HepG2 (cell line): ENCODE results near the gene MPG. TPM values are rescaled to one million over a fixed set of nuclear protein-coding genes. Genes with fewer than 3 reads are reported as not detected.
A peak's percentile ranks its signal among the peaks of the same experiment; 100 is the strongest.

Experiments used
- AKAP8 ChIP-seq: sonication (generic); formaldehyde crosslinking; IDR thresholded peaks from 2 replicates; pipeline ENCODE4 v1.5.1; 2020; ENCODE audit warnings: mild to moderate bottlenecking, missing genetic modification reagents
- ARID2 ChIP-seq: sonication (generic); formaldehyde crosslinking; IDR thresholded peaks from 2 replicates; pipeline ENCODE4 v1.8.1; 2022; ENCODE audit warnings: mild to moderate bottlenecking, missing genetic modification reagents, borderline replicate concordance
- ATF5 ChIP-seq: sonication (generic); formaldehyde crosslinking; IDR thresholded peaks from 2 replicates; pipeline ENCODE4 v1.4.0; 2020; ENCODE audit warnings: mild to moderate bottlenecking, low read depth, missing genetic modification reagents
- ATM ChIP-seq: fragments of 450-650 bp; IDR thresholded peaks from 2 replicates; pipeline ENCODE4 v1.7.1; 2017; ENCODE audit warnings: mild to moderate bottlenecking, borderline replicate concordance
- BCL3 ChIP-seq: sonication (generic); formaldehyde crosslinking; IDR thresholded peaks from 2 replicates; pipeline ENCODE4 v1.5.1; 2020; ENCODE audit warnings: mild to moderate bottlenecking, missing genetic modification reagents, moderate library complexity
- CAMTA2 ChIP-seq: sonication (generic); formaldehyde crosslinking; IDR thresholded peaks from 2 replicates; pipeline ENCODE4 v1.4.0; 2020; ENCODE audit warnings: mild to moderate bottlenecking, missing genetic modification reagents, borderline replicate concordance
- FOSL1 ChIP-seq: sonication (generic); formaldehyde crosslinking; IDR thresholded peaks from 2 replicates; pipeline ENCODE4 v1.9.0; 2021; ENCODE audit warnings: missing genetic modification reagents, borderline replicate concordance
- HOXD1 ChIP-seq: sonication (generic); formaldehyde crosslinking; IDR thresholded peaks from 2 replicates; pipeline ENCODE4 v1.5.0; 2020; ENCODE audit warnings: missing genetic modification reagents
- MIER2 ChIP-seq: IDR thresholded peaks from 2 replicates; pipeline ENCODE4 v1.6.1; 2016; ENCODE audit warnings: missing biosample characterization, missing genetic modification reagents
- MTF2 ChIP-seq: sonication (generic); formaldehyde crosslinking; IDR thresholded peaks from 2 replicates; pipeline ENCODE4 v1.5.0; 2020; ENCODE audit warnings: missing genetic modification reagents, borderline replicate concordance
- POLR2AphosphoS5 ChIP-seq: IDR thresholded peaks from 2 replicates; pipeline ENCODE4 v1.6.1; 2012; ENCODE audit warnings: low read depth, low read length
- SMAD3 ChIP-seq: sonication (generic); formaldehyde crosslinking; IDR thresholded peaks from 2 replicates; pipeline ENCODE4 v1.4.0; 2020; ENCODE audit warnings: missing genetic modification reagents
- ZFP82 ChIP-seq: sonication (generic); formaldehyde crosslinking; IDR thresholded peaks from 2 replicates; pipeline ENCODE4 v1.5.1; 2020; ENCODE audit warnings: mild to moderate bottlenecking, missing genetic modification reagents, borderline replicate concordance
- ZNF546 ChIP-seq: sonication (generic); formaldehyde crosslinking; conservative IDR thresholded peaks from 2 replicates; pipeline ENCODE4 v1.8.1; 2023; ENCODE audit warnings: mild to moderate bottlenecking, missing genetic modification reagents
- ZNF589 ChIP-seq: sonication (generic); formaldehyde crosslinking; conservative IDR thresholded peaks from 2 replicates; pipeline ENCODE4 v1.8.0; 2022; ENCODE audit warnings: mild to moderate bottlenecking, moderate library complexity, missing genetic modification reagents
- ZNF609 ChIP-seq: sonication (generic); formaldehyde crosslinking; IDR thresholded peaks from 2 replicates; pipeline ENCODE4 v1.4.0; 2020; ENCODE audit warnings: mild to moderate bottlenecking, missing genetic modification reagents, borderline replicate concordance
- ZNF629 ChIP-seq: sonication (generic); formaldehyde crosslinking; conservative IDR thresholded peaks from 2 replicates; pipeline ENCODE4 v1.5.0; 2020; ENCODE audit warnings: missing genetic modification reagents
- ZNF740 ChIP-seq: sonication (generic); formaldehyde crosslinking; IDR thresholded peaks from 2 replicates; pipeline ENCODE4 v1.4.0; 2020; ENCODE audit warnings: missing genetic modification reagents
- ZNF768 ChIP-seq: sonication (generic); formaldehyde crosslinking; IDR thresholded peaks from 2 replicates; pipeline ENCODE4 v1.4.0; 2020; ENCODE audit warnings: missing genetic modification reagents
- ZSCAN21 ChIP-seq: sonication (generic); formaldehyde crosslinking; IDR thresholded peaks from 2 replicates; pipeline ENCODE4 v1.8.0; 2022; ENCODE audit warnings: mild to moderate bottlenecking, missing genetic modification reagents, moderate library complexity, borderline replicate concordance
- polyA plus RNA-seq, 8 experiments: library from polyadenylated mRNA; depleted of rRNA in 3 of 8; stranded (reverse) in 7 of 8; unstranded in 1 of 8; fragments of >200 nt; fragmentation: Illumina TruSeq in 4 of 8; extraction: Trizol in 4 of 8; gene quantifications; 2 replicates each; pipeline versions ENCODE4 v1.2.1 to v1.2.3, GENCODE V29; 2011 to 2016; ENCODE audit warnings: low read depth in 4 of 8, missing spikeins in 1 of 8, mixed read lengths in 1 of 8; ENCODE audit not compliant: insufficient read depth in 1 of 8
- total RNA-seq, 5 experiments: library from RNA; depleted of rRNA; stranded (reverse); fragments of >200 nt; fragmentation: Illumina TruSeq; extraction: Trizol; gene quantifications; 2 replicates each; pipeline ENCODE4 v1.2.3, GENCODE V29; 2016; ENCODE audit warnings: low read depth in 1 of 5
- TF ChIP-seq, protein P1 (sequence below): sonication (generic); formaldehyde crosslinking; IDR thresholded peaks from 2 replicates; pipeline ENCODE4 v1.8.1; 2023; ENCODE audit warnings: mild to moderate bottlenecking, missing genetic modification reagents
- TF ChIP-seq, protein P2 (sequence below): IDR thresholded peaks from 2 replicates; pipeline ENCODE4 v1.6.1; 2018; ENCODE audit warnings: missing genetic modification reagents

Gene MPG
- total and polyA plus RNA-seq, 2 of the 13 experiments (the other 11 are each of a cell fraction or from before 2014, with no cell fraction given), result 59.1 to 62.5 TPM

DNA sequence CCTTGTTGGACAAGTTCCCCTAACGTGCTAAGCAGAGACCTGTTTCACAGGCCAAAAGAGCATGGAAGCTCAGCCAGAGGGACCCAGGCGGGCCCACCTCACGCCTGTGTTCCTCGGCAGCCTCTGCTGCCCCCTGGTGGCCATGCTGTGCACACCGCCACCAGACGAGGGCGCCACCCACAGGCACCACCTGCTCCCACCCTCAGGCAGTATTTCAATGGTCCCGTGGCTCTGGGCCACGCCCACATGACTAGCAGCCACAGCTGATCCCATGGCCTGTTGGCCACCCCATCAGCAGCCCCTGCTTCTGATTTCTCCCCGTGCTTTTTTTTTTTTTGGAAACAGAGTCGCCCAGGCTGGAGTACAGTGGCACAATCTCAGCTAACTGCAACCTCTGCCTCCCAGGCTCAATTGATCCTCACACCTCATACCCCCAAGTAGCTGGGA is 18.9 kb downstream of the MPG start (continued):
- TF ChIP-seq BCL3 (no peak), MTF2 (CRISPR knock-in tag) (no peak), POLR2AphosphoS5 (no peak), ZNF546 (no peak), SMAD3 (no peak), ZNF589 (CRISPR knock-in tag) (no peak), ARID2 (CRISPR knock-in tag) (no peak), ATM (no peak), ZSCAN21 (CRISPR knock-in tag) (no peak), AKAP8 (CRISPR knock-in tag) (no peak), ZFP82 (CRISPR knock-in tag) (no peak), ZNF768 (CRISPR knock-in tag) (peak; percentile 66; the same call in 1 of the 2 replicates), CAMTA2 (no peak), MIER2 (CRISPR knock-in tag) (0 out of 2 replicates have a peak, but pooled peaks have one; percentile 43), HOXD1 (CRISPR knock-in tag) (no peak), FOSL1 (CRISPR knock-in tag) (no peak), ZNF740 (CRISPR knock-in tag) (no peak), ZNF609 (CRISPR knock-in tag) (0 out of 2 replicates have a peak, but pooled peaks have one; percentile 18), ZNF629 (CRISPR knock-in tag) (no peak), ATF5 (CRISPR knock-in tag) (no peak)
- TF ChIP-seq, protein P1, sequence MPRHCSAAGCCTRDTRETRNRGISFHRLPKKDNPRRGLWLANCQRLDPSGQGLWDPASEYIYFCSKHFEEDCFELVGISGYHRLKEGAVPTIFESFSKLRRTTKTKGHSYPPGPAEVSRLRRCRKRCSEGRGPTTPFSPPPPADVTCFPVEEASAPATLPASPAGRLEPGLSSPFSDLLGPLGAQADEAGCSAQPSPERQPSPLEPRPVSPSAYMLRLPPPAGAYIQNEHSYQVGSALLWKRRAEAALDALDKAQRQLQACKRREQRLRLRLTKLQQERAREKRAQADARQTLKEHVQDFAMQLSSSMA (CRISPR knock-in tag), result no peak
- TF ChIP-seq, protein P2, sequence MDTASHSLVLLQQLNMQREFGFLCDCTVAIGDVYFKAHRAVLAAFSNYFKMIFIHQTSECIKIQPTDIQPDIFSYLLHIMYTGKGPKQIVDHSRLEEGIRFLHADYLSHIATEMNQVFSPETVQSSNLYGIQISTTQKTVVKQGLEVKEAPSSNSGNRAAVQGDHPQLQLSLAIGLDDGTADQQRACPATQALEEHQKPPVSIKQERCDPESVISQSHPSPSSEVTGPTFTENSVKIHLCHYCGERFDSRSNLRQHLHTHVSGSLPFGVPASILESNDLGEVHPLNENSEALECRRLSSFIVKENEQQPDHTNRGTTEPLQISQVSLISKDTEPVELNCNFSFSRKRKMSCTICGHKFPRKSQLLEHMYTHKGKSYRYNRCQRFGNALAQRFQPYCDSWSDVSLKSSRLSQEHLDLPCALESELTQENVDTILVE (CRISPR knock-in tag), result peak; percentile 48; the same call in 1 of the 2 replicates
